Measurements from ENCODE around the gene TRPM4.

TRPM4 gene

GRCh38 chr19:49133621-49134454 lies 23.8 kb upstream of the TRPM4 start:
- no peak for DNase-seq (ENCODE audit: extremely low spot score)
- POLR2A ChIA-PET: no interaction called here
- CTCF ChIA-PET: interaction anchor here (1.3 to 5.8 kb wide), 4 partner anchors 12 to 134 kb away, joined by 3 to 43 read pairs (median 14); partner anchors contain the start of gene LIN7B
- no peak for TF ChIP-seq CTCF (IDR thresholded peaks at IDR 0.05; ENCODE audit: control extremely low read depth, extremely low read depth, low read depth, missing control alignments)

- TF ChIP-seq CTCF (IDR thresholded peaks at IDR 0.05; ENCODE audit: control extremely low read depth, extremely low read depth, low read depth, missing control alignments): no peak
- no peak for DNase-seq (ENCODE audit: extremely low spot score)
- CTCF ChIA-PET: interaction anchor here (4.2 to 5.8 kb wide), 2 partner anchors 10 to 38 kb away, joined by 18 to 43 read pairs; no protein-coding TSS in a partner anchor
- POLR2A ChIA-PET: no interaction called here
Observed at GRCh38 chr19:49135686-49136085, 21.9 kb upstream of the TRPM4 start.

GRCh38 chr19:49136771-49137171 lies 20.8 kb upstream of the TRPM4 start:
- TF ChIP-seq CTCF (IDR thresholded peaks at IDR 0.05; ENCODE audit: control extremely low read depth, extremely low read depth, low read depth, missing control alignments): no peak
- ChIA-PET POLR2A (no interaction called here), CTCF (interaction anchor here (5.8 kb wide), 1 partner anchor 9 kb away, joined by 43 read pairs; no protein-coding TSS in a partner anchor)
- DNase-seq (ENCODE audit: extremely low spot score): no peak

GRCh38 chr19:49140951-49141350 lies 16.6 kb upstream of the TRPM4 start:
- ChIA-PET POLR2A (no interaction called here), CTCF (interaction anchor here (0.7 to 1.4 kb wide), 2 partner anchors 12 to 43 kb away, joined by 3 to 4 read pairs; no protein-coding TSS in a partner anchor)
- DNase-seq (ENCODE audit: extremely low spot score): no peak
- no peak for TF ChIP-seq CTCF (IDR thresholded peaks at IDR 0.05; ENCODE audit: control extremely low read depth, extremely low read depth, low read depth, missing control alignments)

DNA sequence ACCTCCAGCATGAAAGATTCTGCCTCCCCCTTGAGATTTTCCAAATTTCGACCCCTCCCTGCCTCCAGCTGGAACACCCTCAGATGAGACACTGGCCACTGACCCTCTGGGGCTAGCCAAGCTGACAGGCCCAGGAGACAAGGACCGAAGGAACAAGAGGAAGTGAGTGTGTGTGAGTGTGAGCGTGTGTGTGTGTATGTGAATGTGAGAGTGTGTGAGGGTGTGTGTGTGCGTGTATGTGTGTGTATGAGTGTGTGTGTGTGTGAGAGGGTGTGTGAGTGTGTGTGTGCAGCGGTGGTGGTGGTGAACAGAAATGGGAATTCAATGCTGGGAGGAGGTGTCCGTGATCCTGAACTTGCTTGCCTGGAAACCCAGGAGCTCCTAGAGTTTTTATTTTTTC lies 16.2 kb upstream of the TRPM4 start:
- no peak for DNase-seq (ENCODE audit: extremely low spot score)
- POLR2A ChIA-PET: no interaction called here
- TF ChIP-seq CTCF (IDR thresholded peaks at IDR 0.05; ENCODE audit: control extremely low read depth, extremely low read depth, low read depth, missing control alignments): no peak
- CTCF ChIA-PET: interaction anchor here (0.7 to 1.4 kb wide), 2 partner anchors 13 to 44 kb away, joined by 3 to 4 read pairs; no protein-coding TSS in a partner anchor

DNA sequence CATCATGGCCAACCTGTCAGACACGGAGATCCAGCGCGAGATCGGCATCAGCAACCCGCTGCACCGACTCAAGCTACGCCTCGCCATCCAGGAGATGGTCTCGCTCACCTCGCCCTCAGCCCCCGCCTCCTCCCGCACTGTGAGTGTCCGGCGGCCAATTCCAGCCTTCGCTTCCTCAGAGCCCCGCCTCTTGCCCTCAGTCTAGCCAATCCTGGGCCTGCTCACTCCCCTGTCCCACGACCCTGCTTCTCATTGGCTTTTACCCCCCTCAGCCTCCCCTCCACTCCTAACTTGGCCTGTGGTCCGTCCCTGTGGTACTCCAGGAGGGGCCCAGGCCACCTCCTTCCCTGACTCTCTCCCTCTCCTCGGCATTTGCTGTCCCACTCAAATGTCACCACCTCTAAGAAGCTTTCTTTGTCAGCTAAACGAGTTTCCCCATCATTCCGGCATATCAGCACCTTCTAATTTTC lies 14.7 kb upstream of the TRPM4 start:
- no peak for TF ChIP-seq CTCF (IDR thresholded peaks at IDR 0.05; ENCODE audit: control extremely low read depth, extremely low read depth, low read depth, missing control alignments)
- POLR2A ChIA-PET: no interaction called here
- peak; percentile 86 for DNase-seq (ENCODE audit: extremely low spot score)
- CTCF ChIA-PET: interaction anchor here (1.0 to 1.1 kb wide), 3 partner anchors 36 to 149 kb away, joined by 3 to 5 read pairs (median 3); partner anchors contain the start of gene RUVBL2
